SU-DHL-6 (cell line): Measurements from ENCODE around the gene IL7R.

ENCODE experiments used
- H2AFZ ChIP-seq: fragments of 200-600 bp; sonication (generic); 2 replicates; pipeline ENCODE4 v1.6.1; 2014; ENCODE audit warnings: low read depth, mild to moderate bottlenecking, moderate library complexity, mixed read lengths, antibody characterized with exemption, low read length; ENCODE audit not compliant: severe bottlenecking
- H3F3A ChIP-seq: fragments of 200-600 bp; shearing (Covaris generic); 2 replicates; pipeline ENCODE4 v1.6.0; 2016; ENCODE audit warnings: antibody characterized with exemption, mild to moderate bottlenecking; ENCODE audit not compliant: insufficient read depth
- H3K27ac ChIP-seq: fragments of 200-600 bp; sonication (generic); 2 replicates; pipeline ENCODE4 v1.5.1; 2016; ENCODE audit warnings: low read depth, mild to moderate bottlenecking, low read length, moderate library complexity, mixed read lengths
- H3K27me3 ChIP-seq: fragments of 200-600 bp; sonication (generic), shearing (Covaris generic); 2 replicates; pipeline ENCODE4 v1.6.0; 2014; ENCODE audit warnings: mild to moderate bottlenecking, low read length
- H3K36me3 ChIP-seq: fragments of 200-600 bp; sonication (generic); 2 replicates; pipeline ENCODE4 v1.6.1; 2014; ENCODE audit warnings: mild to moderate bottlenecking, low read length, mixed read lengths
- H3K4me2 ChIP-seq: fragments of 300-600, 200-600 bp; shearing (Covaris generic), sonication (generic); 2 replicates; pipeline ENCODE4 v1.6.0; 2014; ENCODE audit warnings: low read length, low read depth, mild to moderate bottlenecking; ENCODE audit not compliant: poor library complexity, severe bottlenecking
- H3K4me3 ChIP-seq: fragments of 200-600 bp; sonication (generic); 2 replicates; pipeline ENCODE4 v1.5.1; 2014; ENCODE audit warnings: antibody characterized with exemption, low read length, mild to moderate bottlenecking, mixed read lengths; ENCODE audit not compliant: insufficient read depth, poor library complexity, severe bottlenecking
- H3K79me2 ChIP-seq: fragments of 200-600 bp; sonication (generic); 2 replicates; pipeline ENCODE4 v1.6.1; 2014; ENCODE audit warnings: mild to moderate bottlenecking, low read length, moderate library complexity; ENCODE audit not compliant: insufficient read depth
- H3K9ac ChIP-seq: fragments of 200-600 bp; sonication (generic); 2 replicates; pipeline ENCODE4 v1.7.0; 2014; ENCODE audit warnings: mild to moderate bottlenecking, low read length
- H3K9me2 ChIP-seq: fragments of 200-600 bp; sonication (generic); replicated peaks from 2 replicates; pipeline ENCODE4 v1.6.1; 2014; ENCODE audit warnings: low read length; ENCODE audit not compliant: insufficient read depth
- H3K9me3 ChIP-seq: fragments of 200-600 bp; sonication (generic); 2 replicates; pipeline ENCODE4 v1.6.1; 2014; ENCODE audit warnings: low read length, mixed read lengths; ENCODE audit not compliant: insufficient read depth
- H4K20me1 ChIP-seq: fragments of 200-600 bp; sonication (generic); 2 replicates; pipeline ENCODE4 v1.6.1; 2014; ENCODE audit warnings: low read depth, mild to moderate bottlenecking, antibody characterized with exemption, low read length, moderate library complexity, mixed read lengths
- CTCF ChIP-seq: fragments of 200-600 bp; sonication (generic); IDR thresholded peaks from one replicate; pipeline ENCODE4 v1.5.1; 2017; ENCODE audit warnings: antibody characterized with exemption, mild to moderate bottlenecking, low read length, moderate library complexity; ENCODE audit not compliant: insufficient read depth, poor library complexity, severe bottlenecking
- EZH2phosphoT487 ChIP-seq: fragments of 200-600 bp; sonication (generic), shearing (Covaris generic); conservative IDR thresholded peaks from 2 replicates; pipeline ENCODE4 v1.6.1; 2018; ENCODE audit warnings: mild to moderate bottlenecking, antibody characterized with exemption, low read length, moderate library complexity, mixed read lengths

The IL7R gene

DNA sequence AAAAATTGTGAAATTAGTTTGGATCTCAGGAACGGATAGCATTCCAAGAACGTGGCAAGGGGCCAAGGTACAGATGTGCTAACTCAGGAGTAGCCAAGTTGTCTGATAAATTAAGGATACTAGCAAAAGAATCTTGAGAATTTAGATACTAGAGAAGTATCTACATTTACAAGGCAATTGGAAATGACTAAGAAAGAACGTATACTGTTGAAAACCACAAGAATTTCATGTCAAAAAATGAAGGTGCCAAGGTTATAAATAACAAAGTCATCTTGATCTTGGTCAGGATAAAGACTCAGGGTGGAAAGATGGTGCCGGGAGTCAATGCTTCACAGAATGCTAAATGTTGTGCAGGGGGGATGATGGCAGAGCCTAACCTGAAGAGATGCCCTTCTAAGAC is 62.5 kb downstream of the IL7R start:
- Histone ChIP-seq H3K9ac (no peak overlapping the region), H3K79me2 (no peaks in the 10 kb centered on the region), H4K20me1 (no peaks in the 10 kb centered on the region), H3K9me3 (no peaks in the 10 kb centered on the region), H3K4me3 (no peak overlapping the region), H3K9me2 (no peaks in the 10 kb centered on the region), H3K27me3 (no peaks in the 10 kb centered on the region), H2AFZ (no peak overlapping the region), H3K4me2 (no peak overlapping the region), H3F3A (no peaks in the 10 kb centered on the region), H3K27ac (no peak overlapping the region), H3K36me3 (no peaks in the 10 kb centered on the region)
- TF ChIP-seq CTCF (no peak), EZH2phosphoT487 (no peak)

DNA sequence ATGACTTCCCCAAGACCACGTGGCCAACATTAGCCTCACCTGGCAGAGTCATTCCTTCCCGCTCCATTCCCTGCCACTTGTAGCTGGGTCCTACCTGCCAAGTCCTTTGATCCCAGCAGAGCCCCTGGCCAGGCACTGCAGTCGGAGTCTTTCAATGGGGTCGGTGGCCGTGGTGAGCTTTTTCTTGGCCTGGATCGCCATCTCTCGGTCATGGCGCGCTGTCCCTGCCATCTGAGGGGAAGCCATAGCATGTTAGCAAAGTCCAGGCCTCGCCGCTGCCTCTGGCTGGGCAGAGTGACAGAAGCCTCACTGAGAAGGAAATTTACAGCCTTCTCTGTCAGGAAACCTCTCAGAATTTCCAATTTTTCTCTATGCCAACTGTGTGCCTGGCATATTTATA is 64.2 kb downstream of the IL7R start:
- H3K9ac ChIP-seq = no peak overlapping the region
- H3K4me2 ChIP-seq = no peak overlapping the region
- no peaks in the 10 kb centered on the region for H3F3A ChIP-seq
- H4K20me1 ChIP-seq = no peaks in the 10 kb centered on the region
- H2AFZ ChIP-seq = no peak overlapping the region
- H3K9me2 ChIP-seq = no peaks in the 10 kb centered on the region
- H3K27ac ChIP-seq = no peak overlapping the region
- H3K27me3 ChIP-seq = no peaks in the 10 kb centered on the region
- no peaks in the 10 kb centered on the region for H3K79me2 ChIP-seq
- H3K36me3 ChIP-seq = no peaks in the 10 kb centered on the region
- TF ChIP-seq CTCF = no peak
- TF ChIP-seq EZH2phosphoT487 = no peak
- no peaks in the 10 kb centered on the region for H3K9me3 ChIP-seq
- H3K4me3 ChIP-seq = no peak overlapping the region

GRCh38 chr5:35921930-35922329 is 65.2 kb downstream of the IL7R start:
- H3K9me3 ChIP-seq = no peaks in the 10 kb centered on the region
- no peaks in the 10 kb centered on the region for H3F3A ChIP-seq
- H3K27me3 ChIP-seq = no peaks in the 10 kb centered on the region
- H3K79me2 ChIP-seq = no peaks in the 10 kb centered on the region
- H3K9me2 ChIP-seq = no peaks in the 10 kb centered on the region
- no peak overlapping the region for H3K4me3 ChIP-seq
- no peak overlapping the region for H2AFZ ChIP-seq
- H3K4me2 ChIP-seq = no peak overlapping the region
- TF ChIP-seq CTCF = no peak
- TF ChIP-seq EZH2phosphoT487 = no peak
- no peaks in the 10 kb centered on the region for H4K20me1 ChIP-seq
- H3K9ac ChIP-seq = no peak overlapping the region
- no peak overlapping the region for H3K27ac ChIP-seq
- H3K36me3 ChIP-seq = no peaks in the 10 kb centered on the region

- Histone ChIP-seq H3K36me3 (no peaks in the 10 kb centered on the region), H3K9me2 (no peaks in the 10 kb centered on the region), H3K27ac (no peak overlapping the region), H4K20me1 (no peaks in the 10 kb centered on the region), H3K79me2 (no peaks in the 10 kb centered on the region), H3K4me3 (no peak overlapping the region), H3K4me2 (no peak overlapping the region), H3K9ac (no peak overlapping the region), H3K27me3 (no peaks in the 10 kb centered on the region), H3F3A (no peaks in the 10 kb centered on the region), H2AFZ (no peak overlapping the region), H3K9me3 (no peaks in the 10 kb centered on the region)
- no peak for TF ChIP-seq EZH2phosphoT487
- no peak for TF ChIP-seq CTCF
Observed at GRCh38 chr5:35922468-35922867, 65.8 kb downstream of the IL7R start.
